H1 (cell line): ENCODE data around the gene MEIS3. TPM values are rescaled to one million over a fixed set of nuclear protein-coding genes. Genes with fewer than 3 reads are reported as not detected.

ENCODE experiments used
- CBX8 ChIP-seq: fragments of 300-800, 300-1000 bp; sonication (generic); IDR thresholded peaks from 2 replicates; pipeline ENCODE4 v1.7.1; 2016; ENCODE audit warnings: low read depth, low read length, borderline replicate concordance
- MAFK ChIP-seq: IDR thresholded peaks from 2 replicates; pipeline ENCODE4 v1.6.1; 2012; ENCODE audit warnings: low read depth, mild to moderate bottlenecking, improper control_type of control experiment, low read length
- RXRA ChIP-seq: IDR thresholded peaks from 2 replicates; pipeline ENCODE4 v1.6.1; 2011; ENCODE audit warnings: low read depth, mild to moderate bottlenecking, low read length, moderate library complexity; ENCODE audit not compliant: insufficient read depth
- ZNF274 ChIP-seq: IDR thresholded peaks from 2 replicates; pipeline ENCODE4 v1.7.0; 2012; ENCODE audit warnings: low read length, borderline replicate concordance; ENCODE audit errors: extremely low read depth
- polyA plus RNA-seq, 7 experiments: library from polyadenylated mRNA; depleted of rRNA in 3 of 7; stranded (reverse) in 5 of 7; unstranded in 2 of 7; fragments of >200 nt in 5 of 7; fragments of 200-250 nt in 2 of 7; gene quantifications; 1 replicate in 5 of 7; 2 replicates in 1 of 7; 4 replicates in 1 of 7; pipeline versions ENCODE4 v1.2.1 to v1.2.3, GENCODE V29; 2011 to 2013; ENCODE audit warnings: missing spikeins in 2 of 7, mixed read lengths in 2 of 7
- total RNA-seq: library from RNA; stranded (reverse); fragmentation: NEBNext Ultra II Directional; extraction: Animal tissue kit (Norgen Biotek cat#: 25700); gene quantifications from 2 replicates; pipeline ENCODE4 v1.2.1, GENCODE V29; 2021
- TF ChIP-seq, protein P1 (sequence below): IDR thresholded peaks from 2 replicates; pipeline ENCODE4 v1.6.1; 2011; ENCODE audit warnings: low read depth, mild to moderate bottlenecking, low read length; ENCODE audit not compliant: insufficient read depth

MEIS3 gene
- total and polyA plus RNA-seq, 2 of the 8 experiments (the other 6 are each of a cell fraction or from before 2014, with no cell fraction given), result 24.5 to 28.2 TPM

GRCh38 chr19:47411101-47411500 is 8.2 kb downstream of the MEIS3 start (continued):
- TF ChIP-seq, protein P1, sequence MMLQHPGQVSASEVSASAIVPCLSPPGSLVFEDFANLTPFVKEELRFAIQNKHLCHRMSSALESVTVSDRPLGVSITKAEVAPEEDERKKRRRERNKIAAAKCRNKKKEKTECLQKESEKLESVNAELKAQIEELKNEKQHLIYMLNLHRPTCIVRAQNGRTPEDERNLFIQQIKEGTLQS, result no peak
- no peak for TF ChIP-seq ZNF274
- TF ChIP-seq CBX8, result no peak
- no peak for TF ChIP-seq RXRA
- no peak for TF ChIP-seq MAFK
